ENCODE results near the gene BHLHE23.
"Not testable (repeated sequence)": the region's sequence is repeated elsewhere in the genome, so short reads cannot be mapped to it uniquely, and the experiment has no call there.

Gene BHLHE23

DNA sequence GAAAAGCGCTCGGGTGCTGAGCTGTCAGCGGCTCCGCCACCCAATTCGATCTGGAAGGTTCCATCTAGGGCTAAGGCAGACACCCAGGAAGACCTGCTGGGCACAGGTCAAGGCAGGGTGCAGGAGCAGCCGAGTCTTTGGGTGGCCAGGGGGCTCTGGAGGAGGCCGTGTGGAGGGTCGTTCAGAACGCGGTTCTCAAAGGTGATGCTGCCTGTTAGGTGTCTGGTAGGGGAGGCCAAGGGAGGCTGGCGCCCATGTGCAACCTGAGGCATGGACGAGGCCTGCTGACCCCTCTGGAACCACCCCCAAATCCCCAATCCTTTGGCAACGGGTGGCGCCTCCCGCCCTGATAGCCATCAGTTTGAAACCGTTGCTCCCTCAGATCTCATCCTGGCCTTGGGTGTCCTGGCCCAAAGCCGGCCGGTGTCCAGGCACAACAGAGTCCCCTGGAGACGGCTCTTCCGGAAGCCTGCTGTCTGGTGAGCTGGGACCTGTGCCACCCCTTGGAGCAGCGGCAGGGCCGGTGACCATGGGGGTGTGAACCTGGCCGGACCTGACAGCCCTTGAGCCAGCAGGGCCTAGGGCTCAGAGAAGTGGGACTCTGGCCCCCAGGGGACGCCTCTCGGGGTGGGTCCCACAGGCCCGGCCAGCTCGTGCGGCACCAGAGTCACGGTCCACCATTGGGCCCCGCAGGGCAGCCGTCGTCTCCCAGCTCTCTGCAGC, 43.7 kb downstream of the BHLHE23 start:
- H3K79me1 ChIP-seq (ENCODE audit: low read length), result no peaks in the 10 kb centered on the region
- WGBS (ENCODE audit: extremely low coverage, insufficient coverage, low lambda C conversion rate), result no CpG with 5 or more reads among the region's 32 CpGs
- no peak overlapping the region for H4K5ac ChIP-seq (ENCODE audit: low read length)
- H3K56ac ChIP-seq (ENCODE audit: low read length), result no peak overlapping the region
- H2AK5ac ChIP-seq (ENCODE audit: low read length), result no peak overlapping the region
- H3K79me2 ChIP-seq (ENCODE audit: control insufficient read depth, insufficient read depth, low read length), result no peaks in the 10 kb centered on the region
- H2BK15ac ChIP-seq (replicated peaks; ENCODE audit: low read depth), result no peak overlapping the region
- no peak overlapping the region for H3K9ac ChIP-seq (ENCODE audit: low read length)
- H2BK120ac ChIP-seq (ENCODE audit: low read depth, low read length), result no peak overlapping the region
- H3K23ac ChIP-seq (ENCODE audit: low read length), result no peak overlapping the region
- no peak overlapping the region for H2BK5ac ChIP-seq (ENCODE audit: low read length)
- H3K4ac ChIP-seq (ENCODE audit: low read depth, low read length), result no peak overlapping the region
- no peak overlapping the region for H3K4me3 ChIP-seq (ENCODE audit: low read length)
- H3K36me3 ChIP-seq (ENCODE audit: control insufficient read depth, insufficient read depth, low read length), result peaks cover 2% of the 10 kb centered on the region
- H4K8ac ChIP-seq (ENCODE audit: low read depth, low read length), result no peak overlapping the region
- H3K27ac ChIP-seq (ENCODE audit: low read depth, low read length), result no peak overlapping the region
- no peak for DNase-seq
- H3K27me3 ChIP-seq (ENCODE audit: insufficient read depth, low read length, poor library complexity), result no peaks in the 10 kb centered on the region
- no peaks in the 10 kb centered on the region for H3K4me1 ChIP-seq (ENCODE audit: control insufficient read depth, low read depth, low read length)
- H3K18ac ChIP-seq (ENCODE audit: low read length), result no peak overlapping the region
- H3K4me2 ChIP-seq (ENCODE audit: low read length), result no peak overlapping the region

DNA sequence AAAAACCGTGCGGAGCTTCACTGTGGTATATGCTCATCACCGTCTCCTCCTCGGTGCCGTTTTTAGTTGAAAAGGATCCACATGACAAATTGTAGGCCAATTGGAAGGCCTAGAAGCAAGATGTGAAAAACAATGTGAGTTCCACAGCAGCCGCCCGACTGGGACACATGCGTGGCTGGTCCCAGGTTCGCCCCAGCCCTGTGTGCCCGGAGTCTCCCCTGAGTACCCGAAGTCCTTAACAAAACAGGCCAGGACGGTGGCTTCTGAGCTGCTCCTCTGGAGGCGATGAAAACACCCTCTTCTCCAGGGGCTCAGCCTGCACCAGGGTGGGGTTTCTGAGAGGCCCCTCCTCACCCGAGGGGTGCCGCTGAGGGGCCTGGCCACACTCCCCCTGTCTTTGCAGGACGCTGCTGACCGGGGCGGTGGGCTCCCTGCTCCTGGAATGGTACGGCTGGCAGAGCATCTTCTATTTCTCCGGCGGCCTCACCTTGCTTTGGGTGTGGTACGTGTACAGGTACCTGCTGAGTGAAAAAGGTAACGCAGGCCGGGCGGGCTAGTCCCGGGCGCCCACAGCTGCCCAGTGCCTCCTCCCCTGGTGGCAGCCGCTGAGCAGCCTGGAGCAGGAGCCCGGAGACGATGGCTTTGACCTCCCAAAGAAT, 44.4 kb downstream of the BHLHE23 start:
- WGBS (ENCODE audit: extremely low coverage, insufficient coverage, low lambda C conversion rate), result no CpG with 5 or more reads among the region's 30 CpGs
- no peak overlapping the region for H3K18ac ChIP-seq (ENCODE audit: low read length)

DNA sequence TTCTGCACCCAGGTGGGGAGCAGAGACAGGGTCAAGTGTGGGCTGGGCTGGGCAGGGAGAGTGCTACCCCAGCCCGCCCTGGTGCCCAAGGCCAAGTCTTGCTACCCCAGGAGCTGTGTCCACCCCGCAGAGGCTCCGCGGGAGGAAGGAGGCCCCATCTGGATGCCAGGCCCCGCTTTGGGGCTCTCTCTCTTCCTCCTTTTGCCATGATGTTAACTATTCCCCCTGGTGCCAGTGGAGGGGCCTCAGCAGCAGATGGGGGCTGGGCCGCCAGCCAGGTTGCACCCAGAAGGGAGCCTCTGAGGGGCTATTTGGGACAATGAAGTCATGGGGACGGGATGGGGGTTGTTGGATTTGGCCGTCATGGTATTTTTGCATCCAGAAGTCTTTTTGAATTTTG, 45.0 kb downstream of the BHLHE23 start:
- H3K4me2 ChIP-seq (ENCODE audit: low read length), result no peak overlapping the region
- no peak overlapping the region for H3K4ac ChIP-seq (ENCODE audit: low read depth, low read length)
- WGBS (ENCODE audit: extremely low coverage, insufficient coverage, low lambda C conversion rate), result no CpG with 5 or more reads among the region's 8 CpGs

More for the DNA sequence above, 44.4 kb downstream of the BHLHE23 start:
- Histone ChIP-seq H3K4ac (ENCODE audit: low read depth, low read length) (no peak overlapping the region), H3K27me3 (ENCODE audit: insufficient read depth, low read length, poor library complexity) (no peaks in the 10 kb centered on the region), H3K9ac (ENCODE audit: low read length) (no peak overlapping the region), H3K4me3 (ENCODE audit: low read length) (no peak overlapping the region), H3K27ac (ENCODE audit: low read depth, low read length) (no peak overlapping the region), H3K36me3 (ENCODE audit: control insufficient read depth, insufficient read depth, low read length) (peaks cover 4% of the 10 kb centered on the region), H3K79me2 (ENCODE audit: control insufficient read depth, insufficient read depth, low read length) (no peaks in the 10 kb centered on the region), H3K4me2 (ENCODE audit: low read length) (no peak overlapping the region), H2BK15ac (replicated peaks; ENCODE audit: low read depth) (no peak overlapping the region), H3K23ac (ENCODE audit: low read length) (no peak overlapping the region), H4K5ac (ENCODE audit: low read length) (no peak overlapping the region), H3K56ac (ENCODE audit: low read length) (no peak overlapping the region), H3K4me1 (ENCODE audit: control insufficient read depth, low read depth, low read length) (no peaks in the 10 kb centered on the region), H4K8ac (ENCODE audit: low read depth, low read length) (no peak overlapping the region), H2BK120ac (ENCODE audit: low read depth, low read length) (no peak overlapping the region), H2AK5ac (ENCODE audit: low read length) (no peak overlapping the region), H3K79me1 (ENCODE audit: low read length) (no peaks in the 10 kb centered on the region), H2BK5ac (ENCODE audit: low read length) (no peak overlapping the region)
- DNase-seq, result no peak

DNA sequence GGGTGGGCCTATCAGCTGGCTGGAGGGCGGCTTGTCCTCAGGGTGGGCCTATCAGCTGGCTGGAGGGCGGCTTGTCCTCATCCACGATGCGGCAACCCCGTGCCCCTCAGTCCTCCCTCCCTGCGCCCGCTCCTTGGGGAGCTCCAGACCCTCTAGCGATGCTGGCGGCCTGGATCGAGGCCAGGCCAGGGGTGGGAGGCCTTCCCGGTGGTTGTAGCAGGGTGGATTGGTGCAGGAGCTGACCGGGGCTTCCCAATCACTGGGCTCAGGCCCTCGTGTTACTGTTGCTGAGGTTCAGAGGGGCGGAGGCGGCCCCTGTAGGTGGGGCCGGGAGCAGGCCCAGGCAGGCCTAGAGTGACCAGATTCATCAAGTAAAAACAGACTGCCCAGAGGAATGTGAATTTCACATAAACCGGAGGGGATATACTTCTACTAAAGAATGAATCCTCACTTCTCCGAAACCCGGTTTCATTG, 45.4 kb downstream of the BHLHE23 start:
- Histone ChIP-seq H3K27ac (ENCODE audit: low read depth, low read length) (no peak overlapping the region), H2AK5ac (ENCODE audit: low read length) (no peak overlapping the region), H3K18ac (ENCODE audit: low read length) (no peak overlapping the region), H3K23ac (ENCODE audit: low read length) (no peak overlapping the region), H3K27me3 (ENCODE audit: insufficient read depth, low read length, poor library complexity) (no peaks in the 10 kb centered on the region), H3K79me2 (ENCODE audit: control insufficient read depth, insufficient read depth, low read length) (no peaks in the 10 kb centered on the region), H3K36me3 (ENCODE audit: control insufficient read depth, insufficient read depth, low read length) (peaks cover 4% of the 10 kb centered on the region), H2BK15ac (replicated peaks; ENCODE audit: low read depth) (no peak overlapping the region), H2BK5ac (ENCODE audit: low read length) (no peak overlapping the region), H4K8ac (ENCODE audit: low read depth, low read length) (no peak overlapping the region), H3K4me1 (ENCODE audit: control insufficient read depth, low read depth, low read length) (no peaks in the 10 kb centered on the region), H3K4ac (ENCODE audit: low read depth, low read length) (no peak overlapping the region), H4K5ac (ENCODE audit: low read length) (no peak overlapping the region), H3K4me2 (ENCODE audit: low read length) (no peak overlapping the region), H3K9ac (ENCODE audit: low read length) (no peak overlapping the region), H3K79me1 (ENCODE audit: low read length) (no peaks in the 10 kb centered on the region), H3K56ac (ENCODE audit: low read length) (no peak overlapping the region), H3K4me3 (ENCODE audit: low read length) (no peak overlapping the region), H2BK120ac (ENCODE audit: low read depth, low read length) (no peak overlapping the region)
- no CpG with 5 or more reads among the region's 19 CpGs for WGBS (ENCODE audit: extremely low coverage, insufficient coverage, low lambda C conversion rate)
- DNase-seq, result no peak

More for the DNA sequence above, 45.0 kb downstream of the BHLHE23 start:
- H3K9ac ChIP-seq (ENCODE audit: low read length), result no peak overlapping the region
- H2AK5ac ChIP-seq (ENCODE audit: low read length), result no peak overlapping the region
- no peaks in the 10 kb centered on the region for H3K27me3 ChIP-seq (ENCODE audit: insufficient read depth, low read length, poor library complexity)
- H3K27ac ChIP-seq (ENCODE audit: low read depth, low read length), result no peak overlapping the region
- H3K79me1 ChIP-seq (ENCODE audit: low read length), result no peaks in the 10 kb centered on the region
- DNase-seq, result no peak
- no peaks in the 10 kb centered on the region for H3K79me2 ChIP-seq (ENCODE audit: control insufficient read depth, insufficient read depth, low read length)
- H3K36me3 ChIP-seq (ENCODE audit: control insufficient read depth, insufficient read depth, low read length), result peaks cover 4% of the 10 kb centered on the region
- no peaks in the 10 kb centered on the region for H3K4me1 ChIP-seq (ENCODE audit: control insufficient read depth, low read depth, low read length)
- no peak overlapping the region for H2BK5ac ChIP-seq (ENCODE audit: low read length)
- H3K18ac ChIP-seq (ENCODE audit: low read length), result no peak overlapping the region
- no peak overlapping the region for H3K4me3 ChIP-seq (ENCODE audit: low read length)
- H2BK15ac ChIP-seq (replicated peaks; ENCODE audit: low read depth), result no peak overlapping the region
- H3K56ac ChIP-seq (ENCODE audit: low read length), result no peak overlapping the region
- H2BK120ac ChIP-seq (ENCODE audit: low read depth, low read length), result no peak overlapping the region
- H4K5ac ChIP-seq (ENCODE audit: low read length), result no peak overlapping the region
- no peak overlapping the region for H4K8ac ChIP-seq (ENCODE audit: low read depth, low read length)
- no peak overlapping the region for H3K23ac ChIP-seq (ENCODE audit: low read length)

DNA sequence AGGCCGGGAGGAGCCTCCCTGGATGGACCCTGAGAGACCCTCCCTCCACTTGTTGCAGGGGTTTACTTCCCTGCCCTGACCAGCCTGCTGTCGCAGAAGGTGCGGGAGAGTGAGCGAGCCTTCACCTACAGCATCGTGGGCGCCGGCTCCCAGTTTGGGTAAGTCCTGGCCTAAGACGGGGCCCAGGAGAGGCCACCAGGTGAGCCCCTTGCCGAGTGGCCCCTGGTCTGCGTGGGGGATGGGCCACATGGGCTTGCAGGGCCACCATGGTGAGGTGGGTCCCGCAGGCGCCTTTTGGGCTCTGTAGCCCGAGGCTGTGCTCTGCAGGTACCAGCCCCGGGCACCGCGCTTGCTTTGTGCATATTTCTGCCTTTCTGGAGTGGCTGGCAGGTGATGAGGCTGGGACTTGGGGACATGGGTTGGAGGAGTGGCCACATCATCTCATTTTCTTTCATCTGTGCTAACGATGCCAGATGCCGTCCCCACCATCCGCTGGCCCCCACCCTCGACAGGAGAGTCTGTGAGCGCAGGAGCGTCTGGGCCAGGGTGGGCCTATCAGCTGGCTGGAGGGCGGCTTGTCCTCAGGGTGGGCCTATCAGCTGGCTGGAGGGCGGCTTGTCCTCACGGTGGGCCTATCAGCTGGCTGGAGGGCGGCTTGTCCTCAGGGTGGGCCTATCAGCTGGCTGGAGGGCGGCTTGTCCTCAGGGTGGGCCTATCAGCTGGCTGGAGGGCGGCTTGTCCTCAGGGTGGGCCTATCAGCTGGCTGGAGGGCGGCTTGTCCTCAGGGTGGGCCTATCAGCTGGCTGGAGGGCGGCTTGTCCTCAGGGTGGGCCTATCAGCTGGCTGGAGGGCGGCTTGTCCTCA, 46.1 kb downstream of the BHLHE23 start:
- H2BK120ac ChIP-seq (ENCODE audit: low read depth, low read length); H3K4me3 ChIP-seq (ENCODE audit: low read length); H3K79me1 ChIP-seq (ENCODE audit: low read length); H4K5ac ChIP-seq (ENCODE audit: low read length); H3K79me2 ChIP-seq (ENCODE audit: control insufficient read depth, insufficient read depth, low read length); H2BK15ac ChIP-seq (replicated peaks; ENCODE audit: low read depth); H3K9ac ChIP-seq (ENCODE audit: low read length); H3K36me3 ChIP-seq (ENCODE audit: control insufficient read depth, insufficient read depth, low read length); H3K4me1 ChIP-seq (ENCODE audit: control insufficient read depth, low read depth, low read length); H3K27me3 ChIP-seq (ENCODE audit: insufficient read depth, low read length, poor library complexity); H3K4ac ChIP-seq (ENCODE audit: low read depth, low read length); H2AK5ac ChIP-seq (ENCODE audit: low read length); H2BK5ac ChIP-seq (ENCODE audit: low read length); H3K27ac ChIP-seq (ENCODE audit: low read depth, low read length); DNase-seq; H4K8ac ChIP-seq (ENCODE audit: low read depth, low read length); H3K18ac ChIP-seq (ENCODE audit: low read length); H3K4me2 ChIP-seq (ENCODE audit: low read length); H3K56ac ChIP-seq (ENCODE audit: low read length); H3K23ac ChIP-seq (ENCODE audit: low read length): not testable (repeated sequence)
- no CpG with 5 or more reads among the region's 31 CpGs for WGBS (ENCODE audit: extremely low coverage, insufficient coverage, low lambda C conversion rate)

Measured in mesendoderm (in vitro differentiated cells).